ENCODE results near the gene SCUBE1. TPM values are rescaled to one million over a fixed set of nuclear protein-coding genes. Genes with fewer than 3 reads are reported as not detected.

The SCUBE1 gene
- total RNA-seq, 1 experiment from 2014 or later, result 3.9 TPM

GRCh38 chr22:43169310-43170130 is 173.7 kb downstream of the SCUBE1 start:
- Histone ChIP-seq H3K27me3 (ENCODE audit: insufficient read depth, low read length) (no peaks in the 10 kb centered on the region), H3K4me2 (ENCODE audit: low read length) (no peak overlapping the region), H4K20me1 (ENCODE audit: insufficient read depth) (no peaks in the 10 kb centered on the region), H3K4me1 (ENCODE audit: control insufficient read depth in 1 of 2, insufficient read depth in 2 of 2, low read length in 2 of 2) (no peaks in the 10 kb centered on the region), H3K9ac (ENCODE audit: low read length) (no peak overlapping the region), H3K4me3 (replicated peaks in 1 of 2; ENCODE audit: low read depth in 1 of 2, low read length in 2 of 2) (no peak overlapping the region), H3K79me2 (ENCODE audit: insufficient read depth, low read length) (no peaks in the 10 kb centered on the region), H3K9me2 (ENCODE audit: insufficient read depth) (no peaks in the 10 kb centered on the region), H3K9me3 (ENCODE audit: control insufficient read depth in 1 of 2, insufficient read depth in 1 of 2, low read depth in 1 of 2, low read length in 2 of 2) (no peaks in the 10 kb centered on the region), H3K36me3 (ENCODE audit: control insufficient read depth in 1 of 2, insufficient read depth in 2 of 2, low read length in 2 of 2) (peaks cover 14 to 30% of the 10 kb centered on the region in 2 experiments; a peak in 3 of 4 replicates), H2AFZ (ENCODE audit: low read depth, low read length, poor library complexity, severe bottlenecking) (no peak overlapping the region), H3K27ac (ENCODE audit: low read depth, low read length) (no peak overlapping the region)
- ChIA-PET RAD21 (ENCODE audit: low non-redundant PET in 1 of 2, low total read pairs in 2 of 2, uncharacterized antibody in 2 of 2, unreplicated experiment in 2 of 2) (no interaction called here), POLR2A (no interaction called here), CTCF (no interaction called here)
- no peak for ATAC-seq
- no TSS peak for BruUV-seq (replicated peaks)
- TF ChIP-seq, protein P1, sequence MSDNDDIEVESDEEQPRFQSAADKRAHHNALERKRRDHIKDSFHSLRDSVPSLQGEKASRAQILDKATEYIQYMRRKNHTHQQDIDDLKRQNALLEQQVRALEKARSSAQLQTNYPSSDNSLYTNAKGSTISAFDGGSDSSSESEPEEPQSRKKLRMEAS (IDR thresholded peaks at IDR 0.05), result no peak
- TF ChIP-seq ELF1 (IDR thresholded peaks at IDR 0.05; ENCODE audit: borderline replicate concordance, low read depth), result no peak
- TF ChIP-seq RAD21 (IDR thresholded peaks at IDR 0.05; ENCODE audit: low read depth), result no peak
- no peak for TF ChIP-seq EZH2phosphoT487 (IDR thresholded peaks at IDR 0.05; ENCODE audit: borderline replicate concordance)
- TF ChIP-seq SP1 (IDR thresholded peaks at IDR 0.05; ENCODE audit: low read depth), result no peak
- no peak for DNase-seq (ENCODE audit: low read depth, low spot score)
- intact Hi-C loops (cut with micrococcal nuclease), result no loop called here

- Histone ChIP-seq H2AFZ (ENCODE audit: low read depth, low read length, poor library complexity, severe bottlenecking) (no peak overlapping the region), H3K9ac (ENCODE audit: low read length) (no peak overlapping the region), H4K20me1 (ENCODE audit: insufficient read depth) (no peaks in the 10 kb centered on the region), H3K4me2 (ENCODE audit: low read length) (no peak overlapping the region), H3K27ac (ENCODE audit: low read depth, low read length) (no peak overlapping the region), H3K4me3 (replicated peaks in 1 of 2; ENCODE audit: low read depth in 1 of 2, low read length in 2 of 2) (no peak overlapping the region), H3K9me2 (ENCODE audit: insufficient read depth) (no peaks in the 10 kb centered on the region), H3K27me3 (ENCODE audit: insufficient read depth, low read length) (no peaks in the 10 kb centered on the region), H3K79me2 (ENCODE audit: insufficient read depth, low read length) (no peaks in the 10 kb centered on the region), H3K36me3 (ENCODE audit: control insufficient read depth in 1 of 2, insufficient read depth in 2 of 2, low read length in 2 of 2) (peaks cover 14 to 23% of the 10 kb centered on the region in 2 experiments; a peak in 3 of 4 replicates), H3K4me1 (ENCODE audit: control insufficient read depth in 1 of 2, insufficient read depth in 2 of 2, low read length in 2 of 2) (no peaks in the 10 kb centered on the region), H3K9me3 (ENCODE audit: control insufficient read depth in 1 of 2, insufficient read depth in 1 of 2, low read depth in 1 of 2, low read length in 2 of 2) (no peaks in the 10 kb centered on the region)
- RAD21 ChIA-PET (ENCODE audit: low non-redundant PET in 1 of 2, low total read pairs in 2 of 2, uncharacterized antibody in 2 of 2, unreplicated experiment in 2 of 2), result no interaction called here
- ATAC-seq, result no peak
- intact Hi-C loops (cut with micrococcal nuclease), result no loop called here
- no peak for DNase-seq (ENCODE audit: low read depth, low spot score)
- CTCF ChIA-PET, result no interaction called here
- POLR2A ChIA-PET, result no interaction called here
- no TSS peak for BruUV-seq (replicated peaks)
- TF ChIP-seq ZFX (IDR thresholded peaks at IDR 0.05) (no peak), ZNF274 (IDR thresholded peaks at IDR 0.05; ENCODE audit: low read depth, low read length) (no peak), TCF7L2 (IDR thresholded peaks at IDR 0.05; ENCODE audit: borderline replicate concordance, extremely low read depth, insufficient read depth, insufficient read length) (no peak), EZH2phosphoT487 (IDR thresholded peaks at IDR 0.05; ENCODE audit: borderline replicate concordance) (no peak), SIN3A (IDR thresholded peaks at IDR 0.05; ENCODE audit: low read depth) (no peak), REST (IDR thresholded peaks at IDR 0.05; ENCODE audit: low read depth) (no peak), SRF (IDR thresholded peaks at IDR 0.05; ENCODE audit: low read depth) (no peak), JUND (IDR thresholded peaks at IDR 0.05) (no peak), EZH2 (IDR thresholded peaks at IDR 0.05) (no peak), FOSL1 (IDR thresholded peaks at IDR 0.05; ENCODE audit: low read depth) (no peak)
These were observed 174.5 kb downstream of the SCUBE1 start for GRCh38 chr22:43168471-43169309.

Data from HCT116 (cell line).